ENCODE data around the gene IGFBP5. TPM values are rescaled to one million over a fixed set of nuclear protein-coding genes. Genes with fewer than 3 reads are reported as not detected.

The IGFBP5 gene
- total and polyA plus RNA-seq, 2 of the 8 experiments (the other 6 are each of a cell fraction or from before 2014, with no cell fraction given), result 2.2 to 2.5 TPM

GRCh38 chr2:216665242-216665641 lies 30.1 kb downstream of the IGFBP5 start:
- H3K9ac ChIP-seq (replicated peaks in 1 of 4; ENCODE audit: extremely low read depth in 1 of 4, low read depth in 3 of 4, low read length in 3 of 4), result no peak overlapping the region
- H2BK12ac ChIP-seq (ENCODE audit: low read depth, low read length), result no peak overlapping the region; the same call in 1 of the 2 replicates
- DNase-seq (ENCODE audit: low read depth in 1 of 2, low spot score in 2 of 2), result no peak
- peak overlapping the region; percentile 40; the same call in 1 of the 2 replicates for H3K18ac ChIP-seq (ENCODE audit: extremely low read depth, low read length)
- H3K4me2 ChIP-seq (ENCODE audit: insufficient read depth in 1 of 2, low read depth in 2 of 2, low read length in 2 of 2), result peak overlapping the region; percentile 7 to 29; a peak in 1 of 4 replicates
- 0 out of 2 replicates have a peak overlapping the region, but pooled peaks have one; percentile 48 for H2AK5ac ChIP-seq (ENCODE audit: low read depth, low read length)
- peaks cover 3% of the 10 kb centered on the region in 2 experiments for H4K20me1 ChIP-seq (replicated peaks in 1 of 2; ENCODE audit: control insufficient read depth in 1 of 2, insufficient read depth in 2 of 2, low read length in 2 of 2)
- no peak for TF ChIP-seq ATF3 (IDR thresholded peaks at IDR 0.05; ENCODE audit: insufficient read depth, low read depth, low read length)
- H2BK20ac ChIP-seq (ENCODE audit: low read length), result no peak overlapping the region
- no peak for FAIRE-seq
- no peak overlapping the region for H3K23ac ChIP-seq (ENCODE audit: insufficient read length)
- H3K4me1 ChIP-seq (replicated peaks in 1 of 4; ENCODE audit: control insufficient read depth in 3 of 4, insufficient read depth in 4 of 4, low read length in 3 of 4), result peaks cover 0 to 13% (median 10%) of the 10 kb centered on the region in 4 experiments; a peak in 6 of 7 replicates
- no peak overlapping the region for H3K14ac ChIP-seq (ENCODE audit: insufficient read length)
- no peaks in the 10 kb centered on the region for H3K9me3 ChIP-seq (ENCODE audit: insufficient read depth in 2 of 2, low read depth in 1 of 2, low read length in 1 of 2)
- H2AFZ ChIP-seq (ENCODE audit: low read length), result no peak overlapping the region
- no peak overlapping the region for H3K56ac ChIP-seq (replicated peaks; ENCODE audit: insufficient read length, low read depth, low read length)
- no peaks in the 10 kb centered on the region for H3K79me2 ChIP-seq (ENCODE audit: control insufficient read depth in 1 of 2, insufficient read depth in 2 of 2, low read length in 2 of 2)
- no peaks in the 10 kb centered on the region for H3K27me3 ChIP-seq (replicated peaks in 1 of 4; ENCODE audit: control insufficient read depth in 3 of 4, extremely low read depth in 1 of 4, insufficient read depth in 3 of 4, low read length in 3 of 4)
- CTCF ChIA-PET (ENCODE audit: partially characterized antibody), result interaction anchor here (0.6 to 15.9 kb wide), 33 partner anchors 9 to 1727 kb away, joined by 3 to 493 read pairs (median 5); partner anchors contain the start of genes IGFBP2 and IGFBP5
- 89% methylated on average over 5 of the region's 7 CpGs; no CpG with 5 or more reads in 1 of the 2 experiments for WGBS, 2 experiments (ENCODE audit: extremely low coverage in 1 of 2, insufficient coverage in 1 of 2, insufficient read length in 1 of 2, insufficient replicate concordance in 2 of 2, low coverage in 1 of 2, low lambda C conversion rate in 2 of 2, missing lambda C conversion rate in 1 of 2)
- H2BK120ac ChIP-seq (replicated peaks; ENCODE audit: low read depth, low read length), result no peak overlapping the region
- H3K27ac ChIP-seq (ENCODE audit: low read depth, low read length), result no peak overlapping the region
- H3K4ac ChIP-seq (replicated peaks; ENCODE audit: insufficient read length, low read depth, low read length), result no peak overlapping the region
- no peak overlapping the region for H2BK5ac ChIP-seq (ENCODE audit: low read depth, low read length)
- no peak overlapping the region for H4K8ac ChIP-seq (ENCODE audit: extremely low read depth, insufficient read depth, low read length)
- POLR2A ChIA-PET (ENCODE audit: partially characterized antibody), result interaction anchor here (0.7 to 3.7 kb wide), 11 partner anchors 10 to 167 kb away, joined by 3 to 19 read pairs (median 5); partner anchors contain the start of genes IGFBP2 and RPL37A
- no peak overlapping the region for H4K91ac ChIP-seq (replicated peaks; ENCODE audit: insufficient read length, low read length)
- H3K4me3 ChIP-seq (ENCODE audit: extremely low read depth in 1 of 4, insufficient read depth in 2 of 4, low read depth in 3 of 4, low read length in 4 of 4), result no peak overlapping the region
- H2BK15ac ChIP-seq (ENCODE audit: low read length), result peak overlapping the region; percentile 63; the same call in 1 of the 2 replicates
- no peaks in the 10 kb centered on the region for H3K23me2 ChIP-seq (ENCODE audit: low read depth, low read length)
- peaks cover 5 to 24% (median 15%) of the 10 kb centered on the region in 4 experiments; a peak in 7 of 8 replicates for H3K36me3 ChIP-seq (ENCODE audit: control insufficient read depth in 2 of 4, insufficient read depth in 4 of 4, low read length in 3 of 4)
- H4K5ac ChIP-seq (ENCODE audit: insufficient read length, low read depth, low read length), result no peak overlapping the region
- H3K79me1 ChIP-seq (ENCODE audit: low read depth, low read length), result peaks cover 3% of the 10 kb centered on the region; the same call in 1 of the 2 replicates

Data from H1 (cell line).